ENCODE results near the gene IQSEC1. TPM values are rescaled to one million over a fixed set of nuclear protein-coding genes. Genes with fewer than 3 reads are reported as not detected.

IQSEC1 gene
- total RNA-seq, 4 donors from 2014 or later, result 24.0 to 43.0 (median 31.8) TPM

DNA sequence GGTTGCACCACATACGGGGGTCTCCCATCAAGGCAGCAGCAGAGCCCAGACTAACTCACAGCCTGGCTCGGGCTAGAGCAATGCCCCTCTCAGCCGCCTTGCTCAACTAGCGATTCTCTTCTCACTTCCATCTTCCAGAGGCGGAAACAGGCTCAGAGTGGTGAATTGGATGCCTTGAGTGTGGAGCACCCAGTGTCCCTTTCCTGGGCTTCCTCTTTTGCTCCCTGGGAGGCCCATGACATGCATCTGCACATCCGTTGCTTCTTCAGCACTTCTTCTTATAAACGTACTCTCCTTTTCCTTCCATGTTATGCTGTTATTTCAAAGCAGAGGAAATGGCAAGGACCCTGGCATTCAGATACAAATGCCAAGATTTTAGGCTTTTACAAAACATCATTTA is 2.1 kb upstream of the IQSEC1 start:
- Histone ChIP-seq H3K27ac (no peak overlapping the region), H3K27me3 (peaks cover 44% of the 10 kb centered on the region), H3K4me3 (no peak overlapping the region), H3K9me3 (no peaks in the 10 kb centered on the region), H3K4me1 (peaks cover 3 to 15% (median 7%) of the 10 kb centered on the region in 4 donors), H3K36me3 (no peaks in the 10 kb centered on the region)
- no peak for DNase-seq
- TF ChIP-seq, protein P1, sequence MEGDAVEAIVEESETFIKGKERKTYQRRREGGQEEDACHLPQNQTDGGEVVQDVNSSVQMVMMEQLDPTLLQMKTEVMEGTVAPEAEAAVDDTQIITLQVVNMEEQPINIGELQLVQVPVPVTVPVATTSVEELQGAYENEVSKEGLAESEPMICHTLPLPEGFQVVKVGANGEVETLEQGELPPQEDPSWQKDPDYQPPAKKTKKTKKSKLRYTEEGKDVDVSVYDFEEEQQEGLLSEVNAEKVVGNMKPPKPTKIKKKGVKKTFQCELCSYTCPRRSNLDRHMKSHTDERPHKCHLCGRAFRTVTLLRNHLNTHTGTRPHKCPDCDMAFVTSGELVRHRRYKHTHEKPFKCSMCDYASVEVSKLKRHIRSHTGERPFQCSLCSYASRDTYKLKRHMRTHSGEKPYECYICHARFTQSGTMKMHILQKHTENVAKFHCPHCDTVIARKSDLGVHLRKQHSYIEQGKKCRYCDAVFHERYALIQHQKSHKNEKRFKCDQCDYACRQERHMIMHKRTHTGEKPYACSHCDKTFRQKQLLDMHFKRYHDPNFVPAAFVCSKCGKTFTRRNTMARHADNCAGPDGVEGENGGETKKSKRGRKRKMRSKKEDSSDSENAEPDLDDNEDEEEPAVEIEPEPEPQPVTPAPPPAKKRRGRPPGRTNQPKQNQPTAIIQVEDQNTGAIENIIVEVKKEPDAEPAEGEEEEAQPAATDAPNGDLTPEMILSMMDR (IDR thresholded peaks at IDR 0.05), result no peak
- TF ChIP-seq POLR2A (IDR thresholded peaks at IDR 0.05), result no peak
- no peak for TF ChIP-seq POLR2AphosphoS5 (IDR thresholded peaks at IDR 0.05)
- TF ChIP-seq EP300 (IDR thresholded peaks at IDR 0.05; ENCODE audit: low read depth), result no peak
- intact Hi-C loops (cut with DNase I; ENCODE audit: low total_unique reads) (no loop called here), in situ Hi-C loops (cut with MboI; ENCODE audit: low pct_ligation_motif_present in 1 of 4, low pct_unique_long_range_greater_than_20kb in 1 of 4, low sequenced_read_pairs in 3 of 4) (loop anchor here in 3 of 4 donors (25.0 kb wide), 2 partner anchors 387 to 562 kb away; no protein-coding TSS in a partner anchor)
- 74 to 77% methylated on average over 2 to 7 of the region's 7 CpGs for WGBS, 2 donors (ENCODE audit: low coverage in 1 of 2)

DNA sequence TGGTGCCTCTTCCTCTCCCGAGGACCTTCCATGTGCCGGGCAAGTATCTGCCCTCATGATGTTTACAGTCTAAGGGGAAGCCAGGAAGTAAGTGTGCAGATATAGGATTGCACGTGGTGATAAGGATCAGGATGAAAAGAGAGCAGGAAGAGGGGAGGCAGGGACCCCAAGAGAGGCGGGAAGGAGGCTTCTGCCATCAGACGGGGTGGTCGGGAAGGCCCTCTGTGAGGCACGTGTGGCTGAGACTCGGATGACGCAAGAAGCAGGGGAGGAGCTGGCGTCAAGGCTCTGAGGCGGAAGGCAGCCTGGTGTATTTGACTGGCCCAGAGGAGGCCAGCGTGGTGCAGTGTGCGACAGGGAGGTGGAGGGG is 762 bp upstream of the IQSEC1 start:
- Histone ChIP-seq H3K9me3 (no peaks in the 10 kb centered on the region), H3K27me3 (peaks cover 44% of the 10 kb centered on the region), H3K4me1 (peaks cover 3 to 18% (median 7%) of the 10 kb centered on the region in 4 donors), H3K36me3 (no peaks in the 10 kb centered on the region), H3K4me3 (no peak overlapping the region), H3K27ac (no peak overlapping the region)
- TF ChIP-seq, protein P1 (IDR thresholded peaks at IDR 0.05), result no peak
- TF ChIP-seq POLR2A (IDR thresholded peaks at IDR 0.05), result no peak
- TF ChIP-seq EP300 (IDR thresholded peaks at IDR 0.05; ENCODE audit: low read depth), result no peak
- no peak for TF ChIP-seq POLR2AphosphoS5 (IDR thresholded peaks at IDR 0.05)
- intact Hi-C loops (cut with DNase I; ENCODE audit: low total_unique reads), result no loop called here
- in situ Hi-C loops (cut with MboI; ENCODE audit: low pct_ligation_motif_present in 1 of 4, low pct_unique_long_range_greater_than_20kb in 1 of 4, low sequenced_read_pairs in 3 of 4), result no loop called here
- WGBS, 2 donors (ENCODE audit: low coverage in 1 of 2), result 43 to 67% methylated on average over 8 to 13 of the region's 13 CpGs
- DNase-seq, result no peak

DNA sequence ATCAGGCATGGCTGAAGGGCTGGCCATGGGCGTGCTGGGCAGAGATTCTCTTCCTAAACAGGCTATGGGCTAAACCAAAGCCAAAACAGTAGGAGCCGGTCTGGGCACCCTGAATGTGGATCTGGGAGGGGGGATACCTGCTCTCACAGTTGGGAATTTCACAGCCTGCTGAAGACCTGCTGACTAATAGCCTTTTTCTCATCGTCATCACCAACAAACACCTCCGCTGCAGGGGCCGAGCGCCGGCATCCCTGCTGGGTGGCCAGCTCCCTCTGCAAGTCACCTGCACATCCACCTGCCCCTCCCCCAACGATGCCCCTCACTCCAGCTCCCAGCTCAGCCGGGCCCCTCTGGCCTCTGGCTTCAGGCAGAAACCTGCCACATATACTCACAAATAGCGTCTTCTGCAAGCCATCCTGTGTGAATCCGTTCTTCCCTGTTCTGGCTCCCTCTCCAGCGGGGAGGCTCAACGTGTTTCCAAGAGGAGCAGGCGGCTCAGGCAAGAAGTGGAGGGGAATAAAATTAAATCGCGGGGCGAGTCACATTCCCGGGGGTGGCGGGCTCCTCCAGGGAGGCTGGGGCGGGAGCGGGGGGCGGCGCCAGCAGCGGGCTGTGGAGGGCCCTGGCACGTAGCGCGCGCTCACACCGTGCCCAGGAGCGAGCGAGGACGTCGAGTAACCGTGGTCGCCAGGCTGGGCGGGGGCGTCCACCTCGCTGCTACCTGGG is 466 bp downstream of the IQSEC1 start:
- H3K4me3 ChIP-seq, result peak overlapping the region in 1 of 4 donors; percentile 9
- no peak for TF ChIP-seq POLR2A (IDR thresholded peaks at IDR 0.05)
- TF ChIP-seq POLR2AphosphoS5 (IDR thresholded peaks at IDR 0.05), result no peak
- no peak for TF ChIP-seq EP300 (IDR thresholded peaks at IDR 0.05; ENCODE audit: low read depth)
- TF ChIP-seq, protein P1 (IDR thresholded peaks at IDR 0.05), result no peak
- intact Hi-C loops (cut with DNase I; ENCODE audit: low total_unique reads), result no loop called here
- 34% methylated on average over 32 of the region's 38 CpGs; no CpG with 5 or more reads in 1 of the 2 donors for WGBS, 2 donors (ENCODE audit: low coverage in 1 of 2)
- H3K4me1 ChIP-seq, result peaks cover 3 to 13% (median 7%) of the 10 kb centered on the region in 4 donors
- H3K27me3 ChIP-seq, result peaks cover 44% of the 10 kb centered on the region
- DNase-seq, result no peak
- in situ Hi-C loops (cut with MboI; ENCODE audit: low pct_ligation_motif_present in 1 of 4, low pct_unique_long_range_greater_than_20kb in 1 of 4, low sequenced_read_pairs in 3 of 4), result no loop called here
- peak overlapping the region in 1 of 4 donors; percentile 10 for H3K27ac ChIP-seq
- H3K9me3 ChIP-seq, result no peaks in the 10 kb centered on the region
- no peaks in the 10 kb centered on the region for H3K36me3 ChIP-seq

DNA sequence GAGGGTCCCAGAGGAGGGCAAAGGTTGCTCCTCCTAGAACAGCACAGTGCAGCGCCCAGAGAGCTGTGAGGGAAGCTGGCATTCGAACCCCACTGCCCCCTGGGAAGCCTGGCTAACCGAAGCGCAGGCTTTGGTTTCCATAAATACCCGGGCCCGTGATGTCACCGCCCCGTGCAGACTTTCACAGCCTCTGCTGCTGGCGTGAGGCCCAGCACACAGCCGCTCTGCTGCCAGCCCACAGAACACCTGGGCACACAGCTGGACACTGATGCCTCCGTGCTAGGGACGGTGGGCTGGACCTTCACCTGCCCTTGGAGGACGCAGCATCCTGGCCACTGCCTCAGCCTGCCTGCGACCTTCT is 1.0 kb downstream of the IQSEC1 start:
- H3K9me3 ChIP-seq, result no peaks in the 10 kb centered on the region
- intact Hi-C loops (cut with DNase I; ENCODE audit: low total_unique reads), result no loop called here
- TF ChIP-seq POLR2AphosphoS5 (IDR thresholded peaks at IDR 0.05) (peak in 1 of 3 donors; percentile 57), EP300 (IDR thresholded peaks at IDR 0.05; ENCODE audit: low read depth) (no peak), POLR2A (IDR thresholded peaks at IDR 0.05) (no peak)
- H3K27ac ChIP-seq, result peak overlapping the region in 1 of 4 donors; percentile 10
- peak; percentile 77 for DNase-seq
- no peak overlapping the region for H3K4me3 ChIP-seq
- peaks cover 44% of the 10 kb centered on the region for H3K27me3 ChIP-seq
- peaks cover 3 to 13% (median 7%) of the 10 kb centered on the region in 4 donors for H3K4me1 ChIP-seq
- in situ Hi-C loops (cut with MboI; ENCODE audit: low pct_ligation_motif_present in 1 of 4, low pct_unique_long_range_greater_than_20kb in 1 of 4, low sequenced_read_pairs in 3 of 4), result no loop called here
- no peaks in the 10 kb centered on the region for H3K36me3 ChIP-seq
- WGBS, 2 donors (ENCODE audit: low coverage in 1 of 2), result 60% methylated on average over 7 of the region's 14 CpGs; no CpG with 5 or more reads in 1 of the 2 donors

All from transverse colon (tissue), 4 donors.